ENCODE measurements around the gene ISOC1. TPM values are rescaled to one million over a fixed set of nuclear protein-coding genes. Genes with fewer than 3 reads are reported as not detected.
A peak's percentile ranks its signal among the peaks of the same experiment; 100 is the strongest.

ISOC1 gene
- total and polyA plus RNA-seq, 2 of the 13 experiments (the other 11 are each of a cell fraction or from before 2014, with no cell fraction given): 25.7 to 51.3 TPM

GRCh38 chr5:129094924-129095899, 663 bp downstream of the ISOC1 start (continued):
- TF ChIP-seq HNRNPL (IDR thresholded peaks at IDR 0.05; ENCODE audit: low read depth, low read length): 0 out of 2 replicates have a peak, but pooled peaks have one; percentile 24
- peak; percentile 81; the same call in 1 of the 2 replicates for TF ChIP-seq PAWR (CRISPR knock-in tag; IDR thresholded peaks at IDR 0.05; ENCODE audit: borderline replicate concordance)
- TF ChIP-seq GATA4 (IDR thresholded peaks at IDR 0.05; ENCODE audit: borderline replicate concordance, low read depth): no peak
- TF ChIP-seq, protein P1, sequence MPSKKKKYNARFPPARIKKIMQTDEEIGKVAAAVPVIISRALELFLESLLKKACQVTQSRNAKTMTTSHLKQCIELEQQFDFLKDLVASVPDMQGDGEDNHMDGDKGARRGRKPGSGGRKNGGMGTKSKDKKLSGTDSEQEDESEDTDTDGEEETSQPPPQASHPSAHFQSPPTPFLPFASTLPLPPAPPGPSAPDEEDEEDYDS (CRISPR knock-in tag; IDR thresholded peaks at IDR 0.05): no peak; the same call in 1 of the 2 replicates
- TF ChIP-seq ZNF224 (CRISPR knock-in tag; IDR thresholded peaks at IDR 0.05): peak; percentile 68; the same call in 1 of the 2 replicates
- peak; percentile 89 for TF ChIP-seq KLF9 (CRISPR knock-in tag; IDR thresholded peaks at IDR 0.05; ENCODE audit: low read depth)
- no peak; the same call in 1 of the 2 replicates for TF ChIP-seq ZNF589 (CRISPR knock-in tag; conservative IDR thresholded peaks at IDR 0.05)
- TF ChIP-seq ATF3 (CRISPR knock-in tag; IDR thresholded peaks at IDR 0.05): 0 out of 2 replicates have a peak, but pooled peaks have one; percentile 21
- TF ChIP-seq ZKSCAN1 (IDR thresholded peaks at IDR 0.05; ENCODE audit: low read length): no peak
- TF ChIP-seq, protein P2, sequence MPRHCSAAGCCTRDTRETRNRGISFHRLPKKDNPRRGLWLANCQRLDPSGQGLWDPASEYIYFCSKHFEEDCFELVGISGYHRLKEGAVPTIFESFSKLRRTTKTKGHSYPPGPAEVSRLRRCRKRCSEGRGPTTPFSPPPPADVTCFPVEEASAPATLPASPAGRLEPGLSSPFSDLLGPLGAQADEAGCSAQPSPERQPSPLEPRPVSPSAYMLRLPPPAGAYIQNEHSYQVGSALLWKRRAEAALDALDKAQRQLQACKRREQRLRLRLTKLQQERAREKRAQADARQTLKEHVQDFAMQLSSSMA (CRISPR knock-in tag; IDR thresholded peaks at IDR 0.05): peak; percentile 88; the same call in 1 of the 2 replicates
- no peak; the same call in 1 of the 2 replicates for TF ChIP-seq SP4 (CRISPR knock-in tag; IDR thresholded peaks at IDR 0.05)
- TF ChIP-seq ARNT2 (CRISPR knock-in tag; IDR thresholded peaks at IDR 0.05; ENCODE audit: low read depth): peak; percentile 73
- TF ChIP-seq TSC22D2 (CRISPR knock-in tag; IDR thresholded peaks at IDR 0.05; ENCODE audit: borderline replicate concordance): peak; percentile 37; the same call in 1 of the 2 replicates
- TF ChIP-seq SIN3B (IDR thresholded peaks at IDR 0.05; ENCODE audit: low read length): no peak
- no peak for TF ChIP-seq SOX6 (IDR thresholded peaks at IDR 0.05)
- TF ChIP-seq SOX6 (CRISPR knock-in tag; IDR thresholded peaks at IDR 0.05): peak; percentile 88
- no peak for TF ChIP-seq ZNF652 (CRISPR knock-in tag; IDR thresholded peaks at IDR 0.05; ENCODE audit: borderline replicate concordance, low read depth)
- TF ChIP-seq ZSCAN20 (CRISPR knock-in tag; IDR thresholded peaks at IDR 0.05; ENCODE audit: borderline replicate concordance): no peak
- peak; percentile 94 for TF ChIP-seq GABPB1 (CRISPR knock-in tag; IDR thresholded peaks at IDR 0.05)
- peak; percentile 32; the same call in 1 of the 2 replicates for TF ChIP-seq ZNF276 (CRISPR knock-in tag; IDR thresholded peaks at IDR 0.05; ENCODE audit: low read depth)
- TF ChIP-seq BHLHE40 (IDR thresholded peaks at IDR 0.05; ENCODE audit: low read length): no peak
- TF ChIP-seq CHD2 (IDR thresholded peaks at IDR 0.05; ENCODE audit: low read depth, low read length): no peak
- no peak; the same call in 1 of the 2 replicates for TF ChIP-seq SMYD3 (CRISPR knock-in tag; IDR thresholded peaks at IDR 0.05)
- TF ChIP-seq ZNF326 (CRISPR knock-in tag; IDR thresholded peaks at IDR 0.05; ENCODE audit: borderline replicate concordance): no peak
- peak; percentile 70 for TF ChIP-seq ZNF543 (CRISPR knock-in tag; IDR thresholded peaks at IDR 0.05)
- TF ChIP-seq EHMT2 (IDR thresholded peaks at IDR 0.05; ENCODE audit: borderline replicate concordance, low read depth, low read length): no peak
- TF ChIP-seq ZSCAN12 (CRISPR knock-in tag; IDR thresholded peaks at IDR 0.05): no peak; the same call in 1 of the 2 replicates
- no peak for TF ChIP-seq SUZ12 (IDR thresholded peaks at IDR 0.05; ENCODE audit: low read depth, low read length)
- TF ChIP-seq GZF1 (CRISPR knock-in tag; IDR thresholded peaks at IDR 0.05): peak; percentile 80; the same call in 1 of the 2 replicates
